HT1080 (cell line): ENCODE results near the gene CCL7. TPM values are rescaled to one million over a fixed set of nuclear protein-coding genes. Genes with fewer than 3 reads are reported as not detected.

Experiments used
- DNase-seq: peaks from one replicate; pipeline ENCODE4 v3.0.0-alpha.2; 2015; ENCODE audit warnings: low read depth
- total RNA-seq: library from RNA; depleted of rRNA; stranded (reverse); fragments of >200 nt; shearing (Covaris generic); gene quantifications from 2 replicates; pipeline ENCODE4 v1.2.3, GENCODE V29; 2014

The CCL7 gene
- total RNA-seq, 1 experiment from 2014 or later: not detected

- no peak for DNase-seq
Measured at GRCh38 chr17:34285286-34285792, 15.3 kb downstream of the CCL7 start, which contains the start of gene CCL11. Gene CCL11 (plus strand): TSS chr17:34285742. CDS start chr17:34285809, 67 bp downstream.

GRCh38 chr17:34287875-34288274 is 17.9 kb downstream of the CCL7 start:
- DNase-seq: no peak

- no peak for DNase-seq
Measured at GRCh38 chr17:34290586-34290985, 20.6 kb downstream of the CCL7 start.

DNA sequence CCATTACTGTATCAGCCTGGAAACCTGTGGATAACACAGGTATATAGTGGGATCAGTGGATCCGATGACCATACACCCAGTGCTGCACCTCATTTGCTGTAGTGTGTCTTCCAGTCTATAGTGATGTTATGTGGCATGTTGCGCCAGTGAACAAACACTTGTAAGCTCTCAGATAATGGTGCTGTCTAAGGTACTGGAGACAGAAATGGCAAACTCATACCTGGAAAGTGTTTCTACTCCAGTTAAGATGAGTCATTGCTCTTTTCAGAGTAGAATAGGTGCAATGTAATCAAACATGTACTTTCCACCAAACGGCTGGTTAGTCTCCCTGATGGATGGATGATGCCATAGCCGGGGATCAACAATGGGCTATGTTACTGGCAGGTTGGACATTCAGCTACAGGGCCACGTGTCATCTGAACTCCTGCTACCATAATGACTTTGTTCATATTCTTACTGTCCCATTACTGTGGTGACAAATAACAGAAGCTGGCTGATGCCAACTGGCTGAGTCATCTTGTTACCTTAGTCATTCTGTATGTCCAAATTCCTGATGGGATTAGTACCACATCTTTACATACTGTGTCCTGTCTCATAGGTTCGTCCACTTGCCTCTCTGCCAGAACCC is 21.8 kb downstream of the CCL7 start:
- DNase-seq: peak; percentile 12

DNA sequence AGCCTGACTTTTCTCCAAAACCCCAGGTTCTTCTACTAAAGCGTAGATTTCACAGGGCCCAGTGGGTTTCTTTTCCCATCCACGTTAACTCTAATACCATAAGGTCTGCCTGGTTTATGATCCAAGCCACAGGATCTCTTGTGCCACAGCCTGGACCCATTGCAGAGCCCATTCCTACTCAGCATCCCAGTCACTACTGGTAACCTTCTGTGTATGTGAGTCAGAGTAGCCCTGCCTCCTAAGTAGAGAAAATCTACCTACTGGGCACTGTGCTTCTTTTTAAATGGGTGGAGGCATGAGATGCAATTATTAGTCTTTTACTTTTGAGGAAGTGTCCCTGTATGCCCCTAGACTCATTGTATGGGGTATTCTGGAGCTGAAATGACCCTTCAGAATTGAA is 29.0 kb downstream of the CCL7 start:
- no peak for DNase-seq

- no peak for DNase-seq
Measured at GRCh38 chr17:34299956-34300577, 30.0 kb downstream of the CCL7 start.

- DNase-seq: peak; percentile 42
Measured at GRCh38 chr17:34300652-34301370, 30.8 kb downstream of the CCL7 start.

GRCh38 chr17:34301986-34302385 is 32.0 kb downstream of the CCL7 start:
- no peak for DNase-seq

- DNase-seq: no peak
Measured at GRCh38 chr17:34302636-34303035, 32.6 kb downstream of the CCL7 start.

GRCh38 chr17:34303606-34304005 is 33.6 kb downstream of the CCL7 start:
- DNase-seq: no peak

- no peak for DNase-seq
Measured at GRCh38 chr17:34305061-34305460, 35.0 kb downstream of the CCL7 start.

DNA sequence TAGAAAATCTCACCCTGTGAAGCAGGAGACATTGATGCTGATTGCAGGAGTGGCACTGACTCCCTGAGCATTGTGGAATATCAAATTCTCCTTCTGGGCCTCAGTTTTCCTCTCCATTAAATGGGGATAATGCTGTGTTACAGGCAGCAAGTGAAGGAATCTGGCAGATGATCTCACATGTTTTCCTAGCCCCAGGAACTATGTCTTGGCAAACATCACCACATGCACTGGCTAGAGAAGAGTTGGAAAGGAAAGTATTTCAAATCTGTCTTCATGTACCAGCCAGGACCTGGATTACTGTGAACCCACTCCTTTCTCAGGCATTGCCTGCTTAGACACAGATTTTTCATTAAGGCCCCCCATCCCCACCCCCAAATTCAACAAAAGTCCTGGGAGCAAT is 35.6 kb downstream of the CCL7 start:
- DNase-seq: no peak

GRCh38 chr17:34306466-34306865 is 36.4 kb downstream of the CCL7 start:
- peak; percentile 44 for DNase-seq

GRCh38 chr17:34307110-34307509 is 37.1 kb downstream of the CCL7 start:
- DNase-seq: no peak

DNA sequence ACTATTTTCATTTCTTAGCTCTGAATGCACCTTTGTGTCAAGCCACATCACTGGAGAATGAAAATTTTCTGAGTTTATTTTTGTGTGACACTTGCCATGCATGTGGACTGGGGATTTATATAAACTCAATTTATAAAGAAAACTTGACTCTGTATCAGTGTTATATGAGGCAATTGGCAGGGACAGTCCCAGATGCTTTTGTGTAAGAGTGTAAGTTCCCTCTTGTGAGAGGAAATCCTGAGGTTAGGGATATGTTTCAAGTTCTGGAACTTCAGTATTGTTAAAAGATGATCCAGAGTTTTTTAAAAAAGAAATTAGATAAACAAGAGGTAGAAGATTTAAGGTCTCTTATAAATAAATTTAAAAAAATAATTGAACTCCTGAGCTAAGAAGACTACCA is 38.4 kb downstream of the CCL7 start:
- no peak for DNase-seq

DNA sequence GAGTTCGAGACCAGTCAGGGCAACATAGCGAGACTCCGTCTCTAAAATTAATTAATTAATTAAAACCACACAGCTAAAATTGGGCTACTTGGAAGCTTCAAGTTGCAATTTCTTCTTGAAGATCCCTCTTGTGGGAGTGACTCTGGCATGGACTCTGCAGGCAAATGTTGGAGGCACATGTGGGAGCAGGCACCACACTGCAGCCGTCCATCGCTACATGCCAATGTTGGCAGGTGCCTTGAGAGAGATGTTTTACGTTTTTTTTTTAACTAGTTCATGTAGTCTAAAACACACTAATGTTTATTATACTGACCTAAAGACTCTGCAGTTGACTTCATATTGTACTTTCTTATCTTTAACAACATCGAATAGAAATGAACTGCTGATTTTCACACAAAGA is 41.3 kb downstream of the CCL7 start:
- DNase-seq: no peak

- no peak for DNase-seq
Measured at GRCh38 chr17:34312080-34312479, 42.1 kb downstream of the CCL7 start.

GRCh38 chr17:34313164-34313563 is 43.1 kb downstream of the CCL7 start:
- no peak for DNase-seq

DNA sequence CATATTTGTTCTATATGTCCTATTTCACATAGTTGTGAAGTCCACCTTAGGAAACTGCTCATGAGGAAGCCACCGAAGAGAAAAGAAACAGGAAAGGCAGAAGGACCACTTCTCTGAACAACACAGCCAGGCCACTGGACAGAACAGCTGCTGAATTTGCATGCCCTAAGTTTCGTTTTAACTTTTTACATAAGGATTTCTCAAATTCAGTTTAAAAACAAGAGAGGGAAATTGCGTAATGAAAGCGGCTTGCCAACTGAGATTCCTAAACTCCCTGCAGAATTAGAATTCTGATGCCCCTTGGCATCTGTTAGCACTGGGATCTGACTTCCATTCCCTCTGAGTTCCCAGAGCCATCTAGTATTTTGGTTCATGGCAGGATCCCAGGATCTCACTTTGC is 44.3 kb downstream of the CCL7 start:
- no peak for DNase-seq

DNA sequence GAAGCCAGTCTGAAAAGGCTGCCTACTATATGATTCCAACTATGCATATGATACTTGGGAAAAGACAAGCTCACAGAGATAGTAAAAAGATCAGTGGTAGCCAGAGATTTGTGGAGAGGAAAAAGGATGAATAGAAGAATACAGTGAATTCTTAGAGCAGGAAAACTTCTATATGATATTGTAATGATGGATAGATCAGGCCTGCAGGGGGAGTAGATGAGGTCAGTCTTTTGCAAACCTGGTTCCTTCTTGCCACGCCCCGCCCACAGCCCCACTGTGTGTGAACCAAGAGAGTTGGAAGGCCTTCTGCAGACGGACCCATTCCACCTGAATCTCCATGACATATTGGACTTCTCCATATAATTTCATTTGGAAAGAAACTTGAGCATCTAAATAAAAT is 48.5 kb downstream of the CCL7 start:
- DNase-seq: peak; percentile 10

GRCh38 chr17:34319039-34319483 is 49.0 kb downstream of the CCL7 start, which contains the start of gene CCL8:
Gene CCL8 (plus strand): TSS chr17:34319435. CDS start chr17:34319502, 67 bp downstream.
- DNase-seq: no peak
